ENCODE data around the gene TYSND1.

- TF ChIP-seq POLR2AphosphoS5 (IDR thresholded peaks at IDR 0.05; ENCODE audit: low read depth, low read length): no peak
- no peak for TF ChIP-seq CTCF (IDR thresholded peaks at IDR 0.05 in 2 of 3, conservative IDR thresholded peaks at IDR 0.05 in 1 of 3; ENCODE audit: borderline replicate concordance in 1 of 3, insufficient read depth in 1 of 3, low read depth in 2 of 3, low read length in 2 of 3)
- no peak for TF ChIP-seq TCF7L2 (IDR thresholded peaks at IDR 0.05; ENCODE audit: borderline replicate concordance, extremely low read depth, insufficient read depth, insufficient read length)
- TF ChIP-seq SP1 (IDR thresholded peaks at IDR 0.05; ENCODE audit: low read depth): no peak
- no peak for TF ChIP-seq RAD21 (IDR thresholded peaks at IDR 0.05; ENCODE audit: low read depth)
- TF ChIP-seq EZH2 (IDR thresholded peaks at IDR 0.05): no peak
- TF ChIP-seq YY1 (IDR thresholded peaks at IDR 0.05; ENCODE audit: extremely low read depth, insufficient replicate concordance, low read depth, low read length): no peak
These were observed 17.7 kb upstream of the TYSND1 start for GRCh38 chr10:70164163-70164562.

Data from HCT116 (cell line).